ENCODE measurements around the gene SPEF1. TPM values are rescaled to one million over a fixed set of nuclear protein-coding genes. Genes with fewer than 3 reads are reported as not detected.

SPEF1 gene
- total and polyA plus RNA-seq, 2 of the 13 experiments (the other 11 are each of a cell fraction or from before 2014, with no cell fraction given) = 0.11 to 0.27 TPM

DNA sequence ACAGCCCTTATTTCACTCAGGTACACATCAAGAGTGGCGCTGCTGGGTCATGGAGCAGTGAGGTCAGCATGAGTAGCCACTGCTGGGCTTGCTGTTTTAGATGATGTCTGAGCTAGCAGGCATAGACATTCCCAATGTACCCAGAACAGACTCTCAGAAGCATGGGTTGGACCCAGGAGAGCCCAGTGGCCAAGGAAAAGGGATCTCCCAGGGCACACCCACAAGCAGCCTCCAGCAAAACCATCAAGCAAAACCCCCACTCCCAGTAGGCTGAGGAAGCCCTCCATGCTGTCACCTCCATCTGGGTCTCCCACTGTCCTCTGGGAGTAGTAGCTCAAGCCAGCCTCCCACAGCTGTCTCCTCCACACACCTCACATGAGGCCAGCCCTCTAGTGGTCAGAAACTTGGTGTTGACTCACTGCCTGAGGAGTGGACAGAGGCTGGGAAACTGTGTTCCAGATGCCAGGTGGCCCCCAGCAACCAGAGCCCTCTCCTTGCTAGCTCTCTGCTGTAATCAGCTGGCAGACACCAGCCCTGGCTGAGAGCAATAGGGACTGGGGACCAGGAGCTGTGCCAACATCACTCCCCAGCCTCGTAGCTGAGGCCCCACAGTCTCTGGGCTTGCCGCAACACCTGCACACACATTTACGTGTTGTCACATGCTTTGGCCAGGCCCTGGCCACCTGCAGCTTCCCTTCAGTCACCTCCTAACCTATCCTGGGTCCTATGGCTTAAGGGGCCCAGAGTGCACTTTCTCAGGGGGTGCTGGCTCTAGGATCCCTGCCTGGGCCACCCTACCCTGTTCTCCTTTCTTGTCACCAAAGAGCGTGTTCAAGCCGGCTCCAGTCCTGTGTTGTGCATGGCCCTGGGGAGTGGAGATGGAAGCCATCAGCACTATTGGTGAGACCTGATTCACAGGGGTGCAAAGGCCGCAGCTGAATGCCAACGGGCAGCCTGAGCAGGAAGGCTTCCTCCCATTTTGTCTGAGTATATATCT is 37.2 kb upstream of the SPEF1 start (continued):
- TF ChIP-seq, protein P1, sequence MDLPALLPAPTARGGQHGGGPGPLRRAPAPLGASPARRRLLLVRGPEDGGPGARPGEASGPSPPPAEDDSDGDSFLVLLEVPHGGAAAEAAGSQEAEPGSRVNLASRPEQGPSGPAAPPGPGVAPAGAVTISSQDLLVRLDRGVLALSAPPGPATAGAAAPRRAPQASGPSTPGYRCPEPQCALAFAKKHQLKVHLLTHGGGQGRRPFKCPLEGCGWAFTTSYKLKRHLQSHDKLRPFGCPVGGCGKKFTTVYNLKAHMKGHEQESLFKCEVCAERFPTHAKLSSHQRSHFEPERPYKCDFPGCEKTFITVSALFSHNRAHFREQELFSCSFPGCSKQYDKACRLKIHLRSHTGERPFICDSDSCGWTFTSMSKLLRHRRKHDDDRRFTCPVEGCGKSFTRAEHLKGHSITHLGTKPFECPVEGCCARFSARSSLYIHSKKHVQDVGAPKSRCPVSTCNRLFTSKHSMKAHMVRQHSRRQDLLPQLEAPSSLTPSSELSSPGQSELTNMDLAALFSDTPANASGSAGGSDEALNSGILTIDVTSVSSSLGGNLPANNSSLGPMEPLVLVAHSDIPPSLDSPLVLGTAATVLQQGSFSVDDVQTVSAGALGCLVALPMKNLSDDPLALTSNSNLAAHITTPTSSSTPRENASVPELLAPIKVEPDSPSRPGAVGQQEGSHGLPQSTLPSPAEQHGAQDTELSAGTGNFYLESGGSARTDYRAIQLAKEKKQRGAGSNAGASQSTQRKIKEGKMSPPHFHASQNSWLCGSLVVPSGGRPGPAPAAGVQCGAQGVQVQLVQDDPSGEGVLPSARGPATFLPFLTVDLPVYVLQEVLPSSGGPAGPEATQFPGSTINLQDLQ (CRISPR knock-in tag; IDR thresholded peaks at IDR 0.05) = no peak; the same call in 1 of the 2 replicates
- TF ChIP-seq NR2C2 (CRISPR knock-in tag; IDR thresholded peaks at IDR 0.05; ENCODE audit: borderline replicate concordance) (no peak), HES4 (CRISPR knock-in tag; IDR thresholded peaks at IDR 0.05; ENCODE audit: borderline replicate concordance) (no peak), ZNF24 (IDR thresholded peaks at IDR 0.05) (peak; percentile 42; the same call in 1 of the 2 replicates), ZMYM2 (CRISPR knock-in tag; IDR thresholded peaks at IDR 0.05) (no peak), HOXA5 (CRISPR knock-in tag; IDR thresholded peaks at IDR 0.05) (peak; percentile 65; the same call in 1 of the 2 replicates), ZNF550 (CRISPR knock-in tag; IDR thresholded peaks at IDR 0.05; ENCODE audit: borderline replicate concordance) (no peak), ZNF703 (CRISPR knock-in tag; IDR thresholded peaks at IDR 0.05; ENCODE audit: borderline replicate concordance) (no peak), ZNF256 (CRISPR knock-in tag; conservative IDR thresholded peaks at IDR 0.05) (no peak), ZNF746 (CRISPR knock-in tag; IDR thresholded peaks at IDR 0.05) (no peak; the same call in 1 of the 2 replicates), JUND (CRISPR knock-in tag; IDR thresholded peaks at IDR 0.05) (peak; percentile 83), TGIF2 (CRISPR knock-in tag; IDR thresholded peaks at IDR 0.05) (peak; percentile 97), KLF16 (CRISPR knock-in tag; IDR thresholded peaks at IDR 0.05) (peak in 1 of 2 experiments; percentile 92; a peak in 1 of 4 replicates), FOXP1 (IDR thresholded peaks at IDR 0.05) (no peak), FOXP1 (CRISPR knock-in tag; IDR thresholded peaks at IDR 0.05) (no peak), EHMT2 (IDR thresholded peaks at IDR 0.05; ENCODE audit: borderline replicate concordance, low read depth, low read length) (no peak), RORA (CRISPR knock-in tag; IDR thresholded peaks at IDR 0.05) (no peak), ZSCAN9 (CRISPR knock-in tag; IDR thresholded peaks at IDR 0.05; ENCODE audit: borderline replicate concordance) (peak; percentile 94; the same call in 1 of the 2 replicates), ZMAT3 (CRISPR knock-in tag; conservative IDR thresholded peaks at IDR 0.05) (peak; percentile 50; the same call in 1 of the 2 replicates), FOSL1 (CRISPR knock-in tag; IDR thresholded peaks at IDR 0.05; ENCODE audit: borderline replicate concordance) (no peak), TBL1XR1 (IDR thresholded peaks at IDR 0.05; ENCODE audit: borderline replicate concordance, low read length, partially characterized antibody) (no peak), ATF1 (CRISPR knock-in tag; IDR thresholded peaks at IDR 0.05) (no peak)
- TF ChIP-seq, protein P2, sequence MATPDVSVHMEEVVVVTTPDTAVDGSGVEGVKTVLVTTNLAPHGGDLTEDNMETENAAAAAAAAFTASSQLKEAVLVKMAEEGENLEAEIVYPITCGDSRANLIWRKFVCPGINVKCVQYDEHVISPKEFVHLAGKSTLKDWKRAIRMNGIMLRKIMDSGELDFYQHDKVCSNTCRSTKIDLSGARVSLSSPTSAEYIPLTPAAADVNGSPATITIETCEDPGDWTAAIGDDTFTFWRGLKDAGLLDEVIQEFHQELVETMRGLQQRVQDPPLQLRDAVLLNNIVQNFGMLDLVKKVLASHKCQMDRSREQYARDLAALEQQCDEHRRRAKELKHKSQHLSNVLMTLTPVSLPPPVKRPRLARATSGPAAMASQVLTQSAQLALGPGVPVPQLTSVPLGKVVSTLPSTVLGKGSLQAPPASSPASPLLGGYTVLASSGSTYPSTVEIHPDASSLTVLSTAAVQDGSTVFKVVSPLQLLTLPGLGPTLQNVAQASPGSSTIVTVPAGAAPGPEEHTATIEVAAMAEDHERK (CRISPR knock-in tag; IDR thresholded peaks at IDR 0.05; ENCODE audit: low read depth) = 0 out of 2 replicates have a peak, but pooled peaks have one; percentile 6
- TF ChIP-seq, protein P3, sequence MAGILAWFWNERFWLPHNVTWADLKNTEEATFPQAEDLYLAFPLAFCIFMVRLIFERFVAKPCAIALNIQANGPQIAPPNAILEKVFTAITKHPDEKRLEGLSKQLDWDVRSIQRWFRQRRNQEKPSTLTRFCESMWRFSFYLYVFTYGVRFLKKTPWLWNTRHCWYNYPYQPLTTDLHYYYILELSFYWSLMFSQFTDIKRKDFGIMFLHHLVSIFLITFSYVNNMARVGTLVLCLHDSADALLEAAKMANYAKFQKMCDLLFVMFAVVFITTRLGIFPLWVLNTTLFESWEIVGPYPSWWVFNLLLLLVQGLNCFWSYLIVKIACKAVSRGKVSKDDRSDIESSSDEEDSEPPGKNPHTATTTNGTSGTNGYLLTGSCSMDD (CRISPR knock-in tag; IDR thresholded peaks at IDR 0.05) = no peak
